Ishikawa (cell line): ENCODE results near the gene ADGRG6.

Source experiments
- CEBPB ChIP-seq: IDR thresholded peaks from 2 replicates; pipeline ENCODE4 v1.6.1; 2012
- CREB1 ChIP-seq: IDR thresholded peaks from 2 replicates; pipeline ENCODE4 v1.6.1; 2012; ENCODE audit warnings: low read depth
- EGR1 ChIP-seq: IDR thresholded peaks from 2 replicates; pipeline ENCODE4 v1.6.1; 2012
- EP300 ChIP-seq: IDR thresholded peaks from 2 replicates; pipeline ENCODE4 v1.6.1; 2012; ENCODE audit warnings: borderline replicate concordance
- FOXM1 ChIP-seq: IDR thresholded peaks from 2 replicates; pipeline ENCODE4 v1.6.1; 2012; ENCODE audit warnings: low read depth, borderline replicate concordance
- NFIC ChIP-seq: IDR thresholded peaks from 2 replicates; pipeline ENCODE4 v1.6.1; 2012
- RAD21 ChIP-seq: IDR thresholded peaks from 2 replicates; pipeline ENCODE4 v1.6.1; 2012; ENCODE audit warnings: low read depth
- TAF1 ChIP-seq: IDR thresholded peaks from 2 replicates; pipeline ENCODE4 v1.6.1; 2012; ENCODE audit warnings: low read depth, mild to moderate bottlenecking
- TCF12 ChIP-seq: IDR thresholded peaks from 2 replicates; pipeline ENCODE4 v1.6.1; 2012; ENCODE audit warnings: low read depth
- TEAD4 ChIP-seq: IDR thresholded peaks from 2 replicates; pipeline ENCODE4 v1.6.1; 2012
- YY1 ChIP-seq: IDR thresholded peaks from 2 replicates; pipeline ENCODE4 v1.6.1; 2012; ENCODE audit warnings: low read depth
- ZBTB7A ChIP-seq: IDR thresholded peaks from 2 replicates; pipeline ENCODE4 v1.6.1; 2012; ENCODE audit warnings: low read depth
- TF ChIP-seq, protein P1 (sequence below): IDR thresholded peaks from 2 replicates; pipeline ENCODE4 v1.6.1; 2012
- TF ChIP-seq, protein P2 (sequence below): IDR thresholded peaks from 2 replicates; pipeline ENCODE4 v1.6.1; 2012; ENCODE audit warnings: low read depth, mild to moderate bottlenecking
- TF ChIP-seq, protein P3 (sequence below): IDR thresholded peaks from 2 replicates; pipeline ENCODE4 v1.6.1; 2012

Gene ADGRG6

DNA sequence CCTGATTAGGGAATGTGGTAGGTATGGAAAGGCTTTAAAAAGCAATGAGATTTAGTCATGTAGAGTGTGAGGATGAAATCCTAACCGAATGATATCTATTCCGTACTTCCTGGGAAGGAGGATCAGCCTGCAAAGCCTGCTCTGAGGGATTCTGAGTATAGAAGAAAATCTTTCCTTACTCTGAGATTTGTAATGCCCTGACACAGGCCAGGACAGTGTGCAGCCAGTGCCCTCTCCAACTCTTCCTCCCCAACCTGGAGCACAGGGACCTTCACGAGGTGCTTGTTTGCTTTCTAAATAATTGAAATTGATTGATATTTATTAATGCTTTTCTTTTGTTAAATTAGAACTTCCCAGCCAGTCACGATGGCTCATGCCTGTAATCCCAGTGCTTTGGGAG, 131.6 kb downstream of the ADGRG6 start:
- TF ChIP-seq CEBPB (no peak), YY1 (no peak), CREB1 (no peak), FOXM1 (no peak), TCF12 (no peak), ZBTB7A (no peak), EGR1 (no peak), RAD21 (no peak), TEAD4 (no peak), EP300 (no peak)
- TF ChIP-seq, protein P1, sequence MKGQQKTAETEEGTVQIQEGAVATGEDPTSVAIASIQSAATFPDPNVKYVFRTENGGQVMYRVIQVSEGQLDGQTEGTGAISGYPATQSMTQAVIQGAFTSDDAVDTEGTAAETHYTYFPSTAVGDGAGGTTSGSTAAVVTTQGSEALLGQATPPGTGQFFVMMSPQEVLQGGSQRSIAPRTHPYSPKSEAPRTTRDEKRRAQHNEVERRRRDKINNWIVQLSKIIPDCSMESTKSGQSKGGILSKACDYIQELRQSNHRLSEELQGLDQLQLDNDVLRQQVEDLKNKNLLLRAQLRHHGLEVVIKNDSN = no peak
- TF ChIP-seq, protein P2, sequence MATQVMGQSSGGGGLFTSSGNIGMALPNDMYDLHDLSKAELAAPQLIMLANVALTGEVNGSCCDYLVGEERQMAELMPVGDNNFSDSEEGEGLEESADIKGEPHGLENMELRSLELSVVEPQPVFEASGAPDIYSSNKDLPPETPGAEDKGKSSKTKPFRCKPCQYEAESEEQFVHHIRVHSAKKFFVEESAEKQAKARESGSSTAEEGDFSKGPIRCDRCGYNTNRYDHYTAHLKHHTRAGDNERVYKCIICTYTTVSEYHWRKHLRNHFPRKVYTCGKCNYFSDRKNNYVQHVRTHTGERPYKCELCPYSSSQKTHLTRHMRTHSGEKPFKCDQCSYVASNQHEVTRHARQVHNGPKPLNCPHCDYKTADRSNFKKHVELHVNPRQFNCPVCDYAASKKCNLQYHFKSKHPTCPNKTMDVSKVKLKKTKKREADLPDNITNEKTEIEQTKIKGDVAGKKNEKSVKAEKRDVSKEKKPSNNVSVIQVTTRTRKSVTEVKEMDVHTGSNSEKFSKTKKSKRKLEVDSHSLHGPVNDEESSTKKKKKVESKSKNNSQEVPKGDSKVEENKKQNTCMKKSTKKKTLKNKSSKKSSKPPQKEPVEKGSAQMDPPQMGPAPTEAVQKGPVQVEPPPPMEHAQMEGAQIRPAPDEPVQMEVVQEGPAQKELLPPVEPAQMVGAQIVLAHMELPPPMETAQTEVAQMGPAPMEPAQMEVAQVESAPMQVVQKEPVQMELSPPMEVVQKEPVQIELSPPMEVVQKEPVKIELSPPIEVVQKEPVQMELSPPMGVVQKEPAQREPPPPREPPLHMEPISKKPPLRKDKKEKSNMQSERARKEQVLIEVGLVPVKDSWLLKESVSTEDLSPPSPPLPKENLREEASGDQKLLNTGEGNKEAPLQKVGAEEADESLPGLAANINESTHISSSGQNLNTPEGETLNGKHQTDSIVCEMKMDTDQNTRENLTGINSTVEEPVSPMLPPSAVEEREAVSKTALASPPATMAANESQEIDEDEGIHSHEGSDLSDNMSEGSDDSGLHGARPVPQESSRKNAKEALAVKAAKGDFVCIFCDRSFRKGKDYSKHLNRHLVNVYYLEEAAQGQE = no peak
- TF ChIP-seq, protein P3, sequence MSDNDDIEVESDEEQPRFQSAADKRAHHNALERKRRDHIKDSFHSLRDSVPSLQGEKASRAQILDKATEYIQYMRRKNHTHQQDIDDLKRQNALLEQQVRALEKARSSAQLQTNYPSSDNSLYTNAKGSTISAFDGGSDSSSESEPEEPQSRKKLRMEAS = no peak

DNA sequence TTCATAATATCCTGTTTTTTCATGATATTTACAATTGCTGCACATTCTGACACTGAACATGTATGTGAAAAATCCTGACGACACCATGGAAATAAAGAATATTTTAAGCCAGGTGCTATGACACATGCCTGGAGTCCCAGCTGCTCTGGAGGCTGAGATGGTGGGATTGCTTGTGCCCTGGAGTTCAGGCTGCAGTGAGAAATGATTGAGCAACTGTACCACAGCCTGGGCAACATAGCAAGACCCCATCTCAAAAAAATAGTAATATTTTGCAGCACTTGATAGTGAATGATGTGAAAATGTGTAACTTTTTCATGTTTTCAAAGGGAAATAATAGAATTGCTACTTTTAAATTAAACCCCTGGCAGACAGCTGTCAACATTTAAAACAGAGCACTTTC, 137.1 kb downstream of the ADGRG6 start:
- TF ChIP-seq, protein P1 = no peak
- TF ChIP-seq TCF12 (no peak), ZBTB7A (no peak), YY1 (no peak), NFIC (no peak), FOXM1 (no peak)

DNA sequence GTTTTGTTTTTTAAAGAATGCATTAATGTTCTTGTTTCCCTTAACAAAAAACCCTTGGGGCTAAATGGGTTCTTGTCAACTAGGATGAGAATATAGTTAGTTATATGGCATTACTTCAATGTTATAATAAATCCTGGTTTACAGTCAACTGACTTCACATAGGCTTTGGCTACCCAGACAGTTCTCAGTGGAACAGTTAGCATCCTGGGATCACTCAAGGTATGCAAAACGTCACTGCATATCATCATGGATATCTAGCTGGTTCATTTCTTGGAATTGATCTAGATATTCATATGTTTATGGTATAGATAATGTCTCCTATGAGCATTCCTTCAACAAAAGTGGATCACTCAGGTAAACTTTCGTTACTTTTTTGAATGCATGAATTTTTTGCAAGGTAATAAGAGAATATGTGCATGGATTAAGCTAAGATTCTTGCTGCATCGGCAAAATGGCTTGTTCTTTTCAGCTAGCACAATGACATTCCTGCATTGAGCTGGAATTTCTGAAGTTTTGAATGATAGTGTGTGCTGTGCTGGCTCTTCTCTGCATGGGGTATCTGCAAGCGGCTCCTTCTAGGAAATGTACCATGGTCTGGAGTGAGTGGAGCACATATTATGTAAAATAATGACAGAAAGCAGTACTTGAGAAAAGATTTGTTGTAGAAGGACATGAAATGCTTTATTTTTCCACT, 138.9 kb downstream of the ADGRG6 start:
- TF ChIP-seq EP300 (no peak), ZBTB7A (no peak)

DNA sequence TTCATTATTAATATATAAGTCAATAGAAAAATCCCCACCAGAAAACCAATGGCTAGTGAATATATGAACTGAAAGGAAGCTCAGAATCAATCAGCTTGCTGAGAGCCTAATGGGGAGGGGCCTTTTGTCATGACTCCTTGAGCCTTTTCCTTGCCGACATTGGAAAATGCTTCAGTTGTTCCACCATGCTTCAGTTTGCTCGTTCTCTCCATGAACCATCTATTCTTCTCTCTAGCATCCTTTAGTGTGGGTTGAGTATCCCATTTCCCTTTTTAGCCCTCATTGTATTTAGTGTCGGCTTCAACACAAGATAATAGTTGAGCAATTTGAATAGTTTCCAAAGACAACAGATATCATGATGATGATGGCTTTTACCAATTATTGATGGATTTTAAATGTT, 139.9 kb downstream of the ADGRG6 start:
- TF ChIP-seq, protein P2 = no peak
- TF ChIP-seq TAF1 = no peak
- no peak for TF ChIP-seq EP300
- TF ChIP-seq, protein P1 = no peak
- TF ChIP-seq RAD21 = no peak
- no peak for TF ChIP-seq TEAD4
- TF ChIP-seq FOXM1 = no peak
- no peak for TF ChIP-seq CEBPB
- TF ChIP-seq EGR1 = no peak
- TF ChIP-seq NFIC = no peak
- no peak for TF ChIP-seq ZBTB7A

DNA sequence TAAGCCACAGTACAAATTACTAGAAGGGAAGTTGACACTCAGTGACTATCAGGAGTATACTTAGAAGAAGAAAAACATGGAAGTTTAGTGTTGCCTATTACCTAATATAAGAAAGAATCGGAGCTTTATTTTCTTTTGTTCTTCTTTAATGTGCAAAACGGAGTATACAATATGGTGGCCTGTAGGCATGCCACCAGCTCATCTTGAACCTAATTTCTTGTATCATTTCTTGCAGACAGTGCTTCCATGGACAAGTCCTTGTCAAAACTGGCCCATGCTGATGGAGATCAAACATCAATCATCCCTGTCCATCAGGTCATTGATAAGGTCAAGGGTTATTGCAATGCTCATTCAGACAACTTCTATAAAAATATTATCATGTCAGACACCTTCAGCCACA, 141.3 kb downstream of the ADGRG6 start:
- TF ChIP-seq ZBTB7A (no peak), YY1 (no peak), EGR1 (no peak), NFIC (no peak), TEAD4 (no peak), CREB1 (no peak), TAF1 (no peak), TCF12 (no peak), RAD21 (no peak)

DNA sequence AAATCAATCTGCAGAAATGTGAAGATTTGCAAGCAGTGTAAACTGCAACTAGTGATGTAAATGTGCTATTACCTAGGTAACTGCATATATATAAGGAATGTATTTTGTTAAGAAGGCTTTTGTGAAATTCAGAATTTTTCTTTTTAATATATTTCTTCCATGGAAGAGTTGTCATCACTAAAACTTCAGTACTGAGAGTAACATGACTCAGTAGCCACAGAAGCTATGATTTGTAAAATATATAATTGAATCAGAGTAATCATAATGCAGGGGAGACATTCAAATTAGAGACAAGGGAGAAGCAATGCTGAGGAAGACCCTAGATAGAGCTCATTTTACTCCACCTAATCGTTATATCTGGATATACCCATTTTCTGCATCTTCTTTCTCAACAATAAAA, 141.7 kb downstream of the ADGRG6 start:
- TF ChIP-seq CREB1 (no peak), FOXM1 (no peak), TEAD4 (no peak), NFIC (no peak)

DNA sequence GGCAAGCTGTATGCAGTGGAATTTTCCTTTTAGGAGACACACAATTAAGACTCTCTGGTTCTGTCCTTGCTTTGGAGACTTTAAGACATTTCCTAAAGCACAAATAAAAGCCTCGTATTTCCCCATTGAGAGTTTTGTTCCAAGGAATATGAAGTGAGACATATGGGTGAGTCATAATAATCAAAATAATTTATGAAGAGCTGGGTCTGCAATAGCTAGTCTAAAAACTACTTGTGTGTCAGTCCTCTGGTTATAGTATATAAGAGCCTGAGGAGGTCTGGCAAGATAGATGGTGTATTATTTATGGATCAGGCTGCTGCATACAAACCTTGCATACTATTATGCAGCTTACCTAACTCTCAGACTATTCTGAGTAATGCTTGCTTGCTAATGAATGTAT, 142.6 kb downstream of the ADGRG6 start:
- TF ChIP-seq RAD21 = no peak
- TF ChIP-seq, protein P2 = no peak
- TF ChIP-seq CREB1 = no peak
- no peak for TF ChIP-seq TAF1
- TF ChIP-seq YY1 = no peak
- TF ChIP-seq ZBTB7A = no peak
- no peak for TF ChIP-seq EGR1
- no peak for TF ChIP-seq NFIC
- TF ChIP-seq FOXM1 = no peak
- TF ChIP-seq TCF12 = no peak
- TF ChIP-seq, protein P3 = no peak
- TF ChIP-seq, protein P1 = no peak
- TF ChIP-seq CEBPB = no peak
- no peak for TF ChIP-seq TEAD4
